ENCODE data around the gene BPIFA2.
"Not testable (repeated sequence)": the region's sequence is repeated elsewhere in the genome, so short reads cannot be mapped to it uniquely, and the experiment has no call there.

The BPIFA2 gene

DNA sequence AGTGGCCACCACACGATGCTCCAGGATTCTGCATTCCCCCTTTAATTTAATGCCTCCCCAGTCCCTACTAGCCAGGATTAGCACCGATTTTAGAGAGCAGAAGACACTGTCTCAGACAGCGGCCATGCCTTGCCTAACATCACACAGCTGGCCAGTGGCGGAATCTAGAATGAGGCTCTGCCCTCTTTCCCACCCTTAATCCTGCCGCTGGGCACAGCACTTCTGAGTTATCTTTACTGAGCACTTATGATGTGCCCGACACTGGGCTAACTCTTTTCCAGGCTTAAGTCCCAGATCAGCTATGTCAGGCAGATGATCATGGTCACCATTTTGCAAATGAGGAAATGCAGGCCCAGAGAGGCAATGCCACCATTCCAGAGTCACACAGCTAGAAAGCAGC is 5.6 kb upstream of the BPIFA2 start:
- no peak for DNase-seq

DNA sequence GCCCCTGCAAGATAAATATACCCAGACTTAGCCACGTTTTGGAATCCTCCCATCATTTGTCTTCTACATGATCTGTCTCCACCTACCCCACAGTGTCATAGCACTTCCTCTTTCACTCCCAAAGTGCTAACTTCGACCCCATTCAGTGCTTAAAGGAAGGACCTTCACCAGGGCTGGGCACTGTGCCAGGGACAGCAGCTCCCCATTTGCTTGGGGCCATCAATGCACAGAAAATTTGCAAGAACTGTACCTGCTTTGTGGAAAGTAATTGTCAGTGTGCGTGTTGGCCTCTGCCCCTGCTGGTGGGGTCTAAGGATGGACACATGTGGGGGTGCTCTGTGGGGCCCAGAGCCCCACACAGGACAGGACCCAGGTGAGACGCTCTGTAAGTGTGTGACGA is 5.2 kb upstream of the BPIFA2 start:
- no peak for DNase-seq

DNA sequence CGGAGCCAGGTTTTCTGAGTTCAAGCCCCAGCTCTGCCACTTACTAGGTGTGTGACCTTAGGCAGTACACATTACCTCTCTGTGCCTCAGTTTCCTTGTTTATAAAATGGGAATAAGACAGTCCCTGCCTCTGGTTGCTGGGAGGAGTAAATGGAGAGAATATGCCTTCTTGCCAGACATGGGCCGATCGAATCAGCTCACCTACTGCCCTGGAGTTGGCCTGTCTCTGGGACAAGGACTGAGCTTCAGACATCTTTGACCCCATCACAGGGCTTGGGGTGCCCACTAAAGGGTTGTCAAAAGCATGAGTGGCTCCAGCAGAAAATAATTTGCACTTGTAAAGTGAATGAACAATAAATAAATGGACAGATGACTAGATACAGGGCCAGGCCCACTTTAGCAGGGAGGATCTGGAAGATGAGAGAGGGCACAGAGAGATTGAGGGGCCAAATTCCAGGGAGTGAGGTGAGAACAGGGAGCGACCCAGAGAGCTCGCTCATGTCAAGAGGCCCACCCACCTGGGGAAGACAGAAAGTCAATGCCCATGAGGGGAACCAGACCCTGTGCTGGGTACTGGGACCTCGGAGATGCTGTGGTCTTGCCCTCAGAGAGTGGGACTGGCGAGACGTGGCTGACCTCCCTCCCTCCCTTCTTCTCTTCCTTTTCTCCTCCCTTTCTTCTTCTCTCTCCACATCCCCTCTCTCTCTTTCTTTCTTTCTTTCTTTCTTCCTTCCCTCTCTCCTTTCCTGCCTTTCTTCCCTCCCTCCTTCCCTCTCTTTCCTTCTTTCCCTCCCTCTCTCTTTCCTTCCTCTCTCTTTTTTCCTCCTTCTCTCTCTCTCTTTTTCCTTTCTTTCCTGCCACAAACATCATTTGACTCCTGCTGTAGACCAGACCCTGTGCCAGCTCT is 3.9 kb upstream of the BPIFA2 start:
- DNase-seq = no peak

DNA sequence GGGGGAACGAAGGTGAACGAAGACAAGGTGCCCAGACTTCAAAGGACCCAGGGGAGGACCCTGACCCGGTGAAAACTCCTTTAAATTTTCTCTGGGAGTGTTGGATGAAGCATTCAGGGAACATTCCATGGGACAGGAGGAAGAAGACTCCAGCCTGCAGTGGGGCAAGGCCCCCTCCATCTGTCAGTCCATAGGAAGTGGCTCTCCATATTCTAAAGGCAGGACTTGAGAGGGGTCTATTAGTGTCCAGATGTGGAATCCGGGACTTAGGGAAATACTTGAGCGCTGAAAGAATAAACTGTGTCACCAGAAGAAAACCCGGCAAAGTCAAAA is 3.2 kb upstream of the BPIFA2 start:
- DNase-seq = no peak

DNA sequence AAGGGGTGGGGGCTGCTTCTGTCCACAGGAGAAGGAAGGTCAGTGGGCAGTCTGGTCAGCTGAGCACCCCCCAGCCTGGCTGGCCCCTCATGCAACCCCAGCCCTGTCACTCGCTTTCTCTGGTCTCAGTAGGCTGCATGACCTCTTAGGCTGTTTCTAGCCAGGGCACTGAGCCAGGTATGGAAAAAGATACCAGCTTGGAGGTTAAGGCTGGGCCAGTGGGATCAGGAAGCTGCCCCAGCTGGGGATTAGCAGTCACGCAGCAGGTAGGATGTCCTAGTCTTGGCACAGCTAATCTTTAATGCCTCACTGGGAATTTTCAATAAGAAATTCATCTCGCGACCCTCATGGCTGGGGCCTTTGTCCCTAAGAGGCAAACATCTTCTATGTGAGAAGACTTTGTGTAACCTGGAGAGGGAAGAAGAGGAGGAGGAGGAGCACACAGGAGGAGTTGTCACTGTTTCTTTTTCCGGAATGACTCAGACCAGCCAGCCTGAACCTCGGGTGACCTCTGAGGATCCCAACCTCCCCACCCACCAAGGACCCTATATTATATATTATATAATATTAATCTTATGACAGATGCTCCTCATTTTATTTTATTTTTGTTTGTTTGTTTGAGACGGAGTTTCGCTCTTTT is 2.4 kb upstream of the BPIFA2 start:
- DNase-seq = no peak

DNA sequence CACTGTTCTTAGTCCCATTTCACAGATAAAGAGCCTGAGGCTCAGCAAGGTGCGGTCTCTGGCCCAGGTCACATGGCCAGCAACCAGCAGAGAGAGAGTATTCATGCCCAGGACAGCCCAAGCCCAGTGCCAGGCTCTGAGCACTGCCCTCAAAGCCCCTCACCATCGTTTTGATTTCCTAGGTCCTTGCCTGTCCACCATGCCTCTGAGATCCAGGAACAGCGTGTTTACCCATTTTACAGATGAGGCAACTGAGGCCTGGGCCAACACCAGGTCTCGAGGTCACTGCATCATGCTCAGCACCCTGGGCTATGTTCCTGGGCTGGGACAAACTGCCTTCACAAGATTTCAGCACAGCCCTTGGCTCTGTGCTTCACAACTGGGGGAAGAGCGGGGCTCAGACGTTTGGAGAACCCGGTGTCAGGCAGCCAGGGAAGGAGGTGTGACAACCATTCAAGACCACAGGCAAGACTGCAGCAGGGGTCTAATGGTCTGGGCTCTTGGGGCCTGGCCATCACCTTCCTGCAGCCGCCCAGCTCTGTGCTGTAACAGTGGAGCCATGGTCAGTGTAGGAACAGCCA is 1.3 kb upstream of the BPIFA2 start:
- no peak for DNase-seq

DNA sequence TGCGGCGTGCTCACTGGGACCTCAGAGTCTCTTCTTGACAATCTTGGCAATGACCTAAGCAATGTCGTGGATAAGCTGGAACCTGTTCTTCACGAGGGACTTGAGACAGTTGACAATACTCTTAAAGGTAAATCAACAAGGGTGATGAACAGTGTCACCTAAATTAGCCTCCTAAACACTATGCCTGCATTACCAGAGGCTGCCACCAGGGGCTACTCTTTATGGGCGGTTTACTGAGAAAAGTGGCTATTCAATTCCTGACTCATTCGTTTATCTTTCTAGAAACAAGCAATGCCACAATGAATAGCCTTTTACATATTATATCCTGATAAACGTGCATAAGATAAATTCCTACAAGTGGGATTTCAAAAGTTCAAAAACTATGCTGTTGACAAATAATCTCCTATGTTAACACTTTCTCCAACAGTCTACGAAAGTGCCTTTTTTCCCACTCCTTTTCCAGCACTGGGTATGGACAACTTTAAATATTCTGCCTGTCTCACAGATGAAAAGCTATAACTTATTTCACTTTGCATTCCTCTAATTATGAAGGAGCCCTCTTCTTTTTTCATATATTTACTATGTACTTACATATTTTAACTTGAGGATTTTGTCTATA is 1.3 kb downstream of the BPIFA2 start:
- no peak for DNase-seq

DNA sequence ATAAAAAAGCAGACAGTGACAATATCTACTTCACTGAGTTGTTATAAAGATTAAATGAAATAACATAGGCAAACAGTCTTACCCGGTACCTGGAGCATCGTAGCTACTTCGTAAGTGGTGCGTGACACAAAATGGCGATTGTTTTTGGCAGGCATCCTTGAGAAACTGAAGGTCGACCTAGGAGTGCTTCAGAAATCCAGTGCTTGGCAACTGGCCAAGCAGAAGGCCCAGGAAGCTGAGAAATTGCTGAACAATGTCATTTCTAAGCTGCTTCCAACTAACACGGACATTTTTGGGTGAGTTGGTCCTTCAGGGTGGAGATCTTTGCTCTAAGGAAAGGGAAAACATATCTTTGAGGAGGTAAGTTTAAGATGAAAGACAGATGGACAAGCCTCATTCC is 4.8 kb downstream of the BPIFA2 start:
- no peak for DNase-seq

DNA sequence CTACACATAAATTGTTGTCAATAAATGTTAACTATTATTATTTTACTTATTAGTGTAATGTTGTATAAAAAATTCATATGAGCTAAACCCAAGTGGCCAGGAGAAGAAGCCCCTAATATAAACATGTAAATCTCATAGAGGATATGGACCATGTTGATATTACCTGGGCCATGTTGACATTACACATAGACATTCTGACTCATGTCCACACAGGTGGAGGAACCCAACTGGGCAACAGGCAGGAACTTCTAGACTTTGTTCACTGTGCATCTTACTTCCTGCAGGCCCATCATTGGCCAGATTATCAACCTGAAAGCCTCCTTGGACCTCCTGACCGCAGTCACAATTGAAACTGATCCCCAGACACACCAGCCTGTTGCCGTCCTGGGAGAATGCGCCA is 7.2 kb downstream of the BPIFA2 start:
- DNase-seq = no peak

DNA sequence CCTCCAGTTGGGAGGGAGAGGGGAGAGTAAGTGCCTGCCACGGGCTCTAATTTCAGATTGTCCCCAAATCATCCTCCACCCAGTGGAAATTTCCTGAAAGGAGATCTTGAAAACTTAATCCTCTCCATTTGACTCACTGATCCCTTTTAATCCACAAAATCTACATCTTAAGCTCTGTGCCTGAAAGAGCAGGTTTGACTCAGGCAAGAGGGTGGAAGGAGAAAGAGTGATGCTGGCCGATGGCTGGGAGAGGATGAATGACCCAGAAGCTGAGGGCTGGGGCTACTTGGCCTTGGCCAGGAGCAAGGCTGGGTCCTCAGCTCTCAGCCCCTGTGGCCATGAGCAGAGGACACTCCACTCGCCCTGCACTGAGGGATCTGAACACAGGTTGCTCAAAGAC is 8.1 kb downstream of the BPIFA2 start:
- no peak for DNase-seq

- DNase-seq = no peak
Observed at GRCh38 chr20:33177866-33178265, 9.9 kb downstream of the BPIFA2 start.

DNA sequence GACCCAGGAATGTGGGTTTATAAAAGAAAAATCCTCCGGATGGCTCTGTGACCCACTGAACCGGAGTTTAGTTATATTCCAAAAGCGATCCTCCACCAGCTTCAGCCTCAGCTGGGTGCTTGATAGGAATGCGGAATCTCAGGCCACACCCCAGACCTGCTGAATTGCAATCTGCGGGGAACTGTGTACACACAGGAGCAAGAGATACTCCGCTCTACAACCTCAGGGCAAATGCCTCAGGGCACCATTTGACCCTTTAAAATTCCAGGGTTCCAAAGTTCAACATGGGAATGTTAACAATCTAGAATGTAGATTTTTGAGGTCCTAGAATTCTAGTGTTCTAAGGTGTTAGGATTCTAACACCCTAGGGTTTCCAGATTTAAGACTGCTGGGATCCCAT is 10.8 kb downstream of the BPIFA2 start:
- no peak for DNase-seq

DNA sequence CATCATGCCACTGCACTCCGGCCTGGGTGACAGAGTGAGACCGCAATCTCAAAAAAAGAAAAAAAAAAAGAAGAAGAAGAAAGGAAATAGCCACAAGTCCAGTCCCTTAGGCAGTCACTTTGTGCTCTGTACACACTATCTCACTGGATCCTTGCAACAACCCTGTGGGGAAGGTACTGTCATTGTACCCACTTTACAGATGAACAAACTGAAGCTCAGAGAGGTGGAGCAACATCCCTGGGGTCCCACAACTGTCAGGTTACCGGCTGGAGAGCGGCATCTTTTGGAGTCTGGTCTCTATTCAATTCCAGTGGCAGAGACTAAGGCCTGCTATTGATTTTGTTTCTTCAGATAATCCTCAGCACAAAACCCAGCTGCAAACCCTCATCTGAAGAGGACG is 12.2 kb downstream of the BPIFA2 start:
- no peak for DNase-seq

GRCh38 chr20:33181482-33182093 is 13.6 kb downstream of the BPIFA2 start:
- no peak for DNase-seq

DNA sequence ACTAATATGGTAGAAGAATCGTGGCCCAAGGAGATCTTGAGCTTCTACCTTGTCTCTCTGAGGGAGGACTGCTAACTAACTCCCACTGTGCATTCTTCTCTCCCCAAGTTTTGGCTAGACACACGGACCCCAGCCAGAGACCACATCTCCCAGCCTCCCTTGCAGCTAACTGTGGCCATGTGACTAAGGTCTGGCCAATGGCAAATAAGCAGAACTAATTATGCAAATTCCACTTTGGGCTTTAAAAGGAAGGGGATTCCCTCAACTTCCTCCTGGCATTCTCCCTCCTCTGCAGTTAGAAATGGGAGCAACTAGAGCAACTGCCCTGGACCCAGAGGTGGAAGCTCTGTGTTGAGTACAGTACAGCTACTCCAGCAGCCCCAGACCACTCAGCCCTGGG is 15.4 kb downstream of the BPIFA2 start:
- no peak for DNase-seq

DNA sequence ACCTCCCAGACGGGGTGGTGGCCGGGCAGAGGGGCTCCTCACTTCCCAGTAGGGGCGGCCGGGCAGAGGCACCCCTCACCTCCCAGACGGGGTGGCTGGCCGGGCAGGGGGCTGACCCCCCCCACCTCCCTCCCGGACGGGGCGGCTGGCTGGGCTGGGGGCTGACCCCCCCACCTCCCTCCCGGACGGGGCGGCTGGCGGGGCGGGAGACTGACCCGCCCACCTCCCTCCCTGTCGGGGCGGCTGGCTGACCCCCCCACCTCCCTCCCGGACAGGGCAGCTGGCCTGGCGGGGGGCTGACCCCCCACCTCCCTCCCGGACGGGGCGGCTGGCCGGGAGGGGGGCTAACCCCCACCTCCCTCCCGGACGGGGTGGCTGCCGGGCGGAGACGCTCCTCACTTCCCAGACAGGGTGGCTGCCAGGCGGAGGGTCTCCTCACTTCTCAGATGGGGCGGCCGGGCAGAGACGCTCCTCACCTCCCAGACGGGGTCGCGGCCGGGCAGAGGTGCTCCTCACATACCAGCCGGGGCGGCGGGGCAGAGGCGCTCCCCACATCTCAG is 17.2 kb downstream of the BPIFA2 start:
- DNase-seq = not testable (repeated sequence)

- no peak for DNase-seq
Observed at GRCh38 chr20:33187491-33187890, 19.5 kb downstream of the BPIFA2 start.

GRCh38 chr20:33188421-33188820 is 20.5 kb downstream of the BPIFA2 start:
- DNase-seq = no peak

GRCh38 chr20:33191484-33191883 is 23.5 kb downstream of the BPIFA2 start:
- no peak for DNase-seq

- DNase-seq = no peak
Observed at GRCh38 chr20:33191955-33192354, 24.0 kb downstream of the BPIFA2 start.

- no peak for DNase-seq
Observed at GRCh38 chr20:33192912-33193501, 25.0 kb downstream of the BPIFA2 start.

GRCh38 chr20:33199026-33199425 is 31.1 kb downstream of the BPIFA2 start:
- DNase-seq = no peak

DNA sequence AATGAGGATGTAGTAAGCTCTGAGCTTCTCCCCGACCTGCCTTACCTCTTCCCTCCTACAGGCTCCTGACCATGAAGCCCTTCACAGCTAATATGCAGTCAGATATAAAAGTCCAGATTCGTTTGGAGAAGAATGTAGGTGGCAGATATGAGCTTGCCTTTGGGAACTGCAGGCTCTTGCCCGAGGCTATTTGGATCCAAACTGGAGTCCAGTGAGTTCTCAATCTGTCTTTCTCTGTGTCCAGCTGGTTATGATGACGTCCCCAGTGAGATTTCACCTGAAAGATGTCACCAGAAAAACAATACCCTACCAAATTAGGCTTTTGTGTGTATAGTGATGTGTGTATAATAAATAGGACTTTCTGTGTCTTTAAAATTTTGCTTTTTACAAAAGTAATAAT is 34.5 kb downstream of the BPIFA2 start:
- no peak for DNase-seq

Data from NCI-H1436 treated with DMSO at 0.1 percent for 48 hours (cell line).